Astrocyte of the cerebellum (primary cell): Measurements from ENCODE around the gene MEN1.

ENCODE experiments used
- DNase-seq: peaks from one replicate; pipeline ENCODE4 v3.0.0-alpha.2; 2011; ENCODE audit warnings: low read depth
- H3K4me3 ChIP-seq: 2 replicates; pipeline ENCODE4 v1.5.1; 2011; ENCODE audit warnings: mild to moderate bottlenecking, low read depth, low read length, moderate library complexity
- CTCF ChIP-seq: IDR thresholded peaks from 2 replicates; pipeline ENCODE4 v1.5.1; 2012; ENCODE audit warnings: low read length, low read depth, moderate library complexity, mild to moderate bottlenecking; ENCODE audit errors: missing control alignments
- in situ Hi-C: cut with HindIII; loops from 2 replicates; pipeline ENCODE4 v1.10.0; 2017; ENCODE audit warnings: low sequenced_read_pairs

MEN1 gene

GRCh38 chr11:64789331-64790204 is 20.8 kb downstream of the MEN1 start:
- in situ Hi-C loops, result no loop called here
- no peak for DNase-seq
- TF ChIP-seq CTCF, result no peak
- no peak overlapping the region for H3K4me3 ChIP-seq

GRCh38 chr11:64788321-64789215 is 21.8 kb downstream of the MEN1 start:
- TF ChIP-seq CTCF, result no peak
- DNase-seq, result no peak
- H3K4me3 ChIP-seq, result no peak overlapping the region
- in situ Hi-C loops, result no loop called here

GRCh38 chr11:64787526-64788320 is 22.6 kb downstream of the MEN1 start:
- in situ Hi-C loops, result no loop called here
- TF ChIP-seq CTCF, result peak; percentile 91
- no peak for DNase-seq

GRCh38 chr11:64786308-64786707 is 24.0 kb downstream of the MEN1 start:
- DNase-seq, result no peak
- H3K4me3 ChIP-seq, result no peak overlapping the region
- TF ChIP-seq CTCF, result no peak
- in situ Hi-C loops, result no loop called here

More at GRCh38 chr11:64787526-64788320, 22.6 kb downstream of the MEN1 start:
- H3K4me3 ChIP-seq, result no peak overlapping the region

- no peak for TF ChIP-seq CTCF
- in situ Hi-C loops, result no loop called here
- H3K4me3 ChIP-seq, result no peak overlapping the region
- no peak for DNase-seq
These were observed 25.4 kb downstream of the MEN1 start for GRCh38 chr11:64784813-64785581.
